BE2C (cell line): ENCODE data around the gene THAP6.

Experiments
- DNase-seq: peaks from one replicate; pipeline ENCODE4 v3.0.0-alpha.2; 2020
- H3K27me3 ChIP-seq: fragments of 250-450 bp; sonication (Bioruptor Pico); 2 replicates; pipeline ENCODE4 v1.5.1; 2020; ENCODE audit warnings: mild to moderate bottlenecking
- H3K36me3 ChIP-seq: fragments of 250-450 bp; sonication (Bioruptor Pico); 2 replicates; pipeline ENCODE4 v1.5.1; 2020; ENCODE audit warnings: mild to moderate bottlenecking
- H3K4me1 ChIP-seq: fragments of 250-450 bp; sonication (Bioruptor Pico); 2 replicates; pipeline ENCODE4 v1.5.1; 2020
- H3K4me3 ChIP-seq: 2 replicates; pipeline ENCODE4 v1.5.1; 2011; ENCODE audit warnings: low read depth, low read length
- H3K9me3 ChIP-seq: fragments of 250-450 bp; sonication (Bioruptor Pico); 2 replicates; pipeline ENCODE4 v1.5.1; 2020
- CTCF ChIP-seq: IDR thresholded peaks from 2 replicates; pipeline ENCODE4 v1.5.1; 2012; ENCODE audit warnings: mild to moderate bottlenecking, low read depth, low read length

Gene THAP6

GRCh38 chr4:75557696-75558095 lies 43.4 kb downstream of the THAP6 start:
- no peak for TF ChIP-seq CTCF
- H3K9me3 ChIP-seq = no peaks in the 10 kb centered on the region
- no peak for DNase-seq

GRCh38 chr4:75561789-75562188 lies 47.5 kb downstream of the THAP6 start:
- peaks cover under 1% of the 10 kb centered on the region for H3K27me3 ChIP-seq
- no peak for TF ChIP-seq CTCF
- no peak overlapping the region for H3K4me3 ChIP-seq
- no peaks in the 10 kb centered on the region for H3K4me1 ChIP-seq
- no peak for DNase-seq
- H3K36me3 ChIP-seq = no peaks in the 10 kb centered on the region
- no peaks in the 10 kb centered on the region for H3K9me3 ChIP-seq

More at GRCh38 chr4:75557696-75558095, 43.4 kb downstream of the THAP6 start:
- Histone ChIP-seq H3K4me1 (no peaks in the 10 kb centered on the region), H3K4me3 (no peak overlapping the region), H3K36me3 (no peaks in the 10 kb centered on the region), H3K27me3 (no peaks in the 10 kb centered on the region)

- no peak overlapping the region for H3K4me3 ChIP-seq
Observed at GRCh38 chr4:75564023-75564422, 49.8 kb downstream of the THAP6 start.

GRCh38 chr4:75565481-75565880 lies 51.2 kb downstream of the THAP6 start:
- H3K4me1 ChIP-seq = no peaks in the 10 kb centered on the region
- H3K27me3 ChIP-seq = peaks cover 4% of the 10 kb centered on the region
- TF ChIP-seq CTCF = no peak
- no peaks in the 10 kb centered on the region for H3K36me3 ChIP-seq
- no peak for DNase-seq
- H3K9me3 ChIP-seq = no peaks in the 10 kb centered on the region
- no peak overlapping the region for H3K4me3 ChIP-seq

More at GRCh38 chr4:75564023-75564422, 49.8 kb downstream of the THAP6 start:
- H3K9me3 ChIP-seq = no peaks in the 10 kb centered on the region
- no peaks in the 10 kb centered on the region for H3K36me3 ChIP-seq
- TF ChIP-seq CTCF = no peak
- no peak for DNase-seq
- H3K4me1 ChIP-seq = no peaks in the 10 kb centered on the region
- H3K27me3 ChIP-seq = peaks cover 4% of the 10 kb centered on the region

- Histone ChIP-seq H3K4me3 (no peak overlapping the region), H3K9me3 (no peaks in the 10 kb centered on the region), H3K27me3 (peaks cover 10% of the 10 kb centered on the region), H3K36me3 (no peaks in the 10 kb centered on the region), H3K4me1 (no peaks in the 10 kb centered on the region)
- TF ChIP-seq CTCF = no peak
- DNase-seq = no peak
Observed at GRCh38 chr4:75566911-75567310, 52.6 kb downstream of the THAP6 start.

GRCh38 chr4:75567725-75568124 lies 53.5 kb downstream of the THAP6 start:
- Histone ChIP-seq H3K27me3 (peaks cover 18% of the 10 kb centered on the region), H3K4me3 (no peak overlapping the region), H3K9me3 (no peaks in the 10 kb centered on the region), H3K36me3 (no peaks in the 10 kb centered on the region), H3K4me1 (no peaks in the 10 kb centered on the region)
- no peak for TF ChIP-seq CTCF
- DNase-seq = no peak
